BLaER1 treated with 17β-estradiol and CSF1 and Interleukin-3, amounts not matched to agents 10 nM and 100 nM (cell line): Measurements from ENCODE around the gene BICD2.
A peak's percentile ranks its signal among the peaks of the same experiment; 100 is the strongest.

ENCODE experiments used
- H3K27ac ChIP-seq, 11 experiments: shearing (Covaris generic); formaldehyde crosslinking; 2 replicates each; pipeline ENCODE4 v1.8.1; 2022
- H3K27me3 ChIP-seq, 11 experiments: shearing (Covaris generic); formaldehyde crosslinking; 2 replicates each; pipeline ENCODE4 v1.8.1; 2022
- H3K36me3 ChIP-seq, 11 experiments: shearing (Covaris generic); formaldehyde crosslinking; 2 replicates each; pipeline ENCODE4 v1.8.1; 2022
- H3K4me1 ChIP-seq, 10 experiments: shearing (Covaris generic); formaldehyde crosslinking; 2 replicates each; pipeline ENCODE4 v1.8.1; 2022
- H3K4me2 ChIP-seq, 11 experiments: shearing (Covaris generic); formaldehyde crosslinking; 2 replicates each; pipeline ENCODE4 v1.8.1; 2022
- H3K4me3 ChIP-seq, 10 experiments: shearing (Covaris generic); formaldehyde crosslinking; 2 replicates each; pipeline ENCODE4 v1.8.1; 2022
- H3K9ac ChIP-seq, 11 experiments: shearing (Covaris generic); formaldehyde crosslinking; 2 replicates each; pipeline ENCODE4 v1.8.1; 2022
- H3K9me3 ChIP-seq, 11 experiments: shearing (Covaris generic); formaldehyde crosslinking; replicated peaks in 1 of 11; 2 replicates each; pipeline ENCODE4 v1.8.1; 2022
- H4K20me1 ChIP-seq, 11 experiments: shearing (Covaris generic); formaldehyde crosslinking; 2 replicates each; pipeline ENCODE4 v1.8.1; 2022
- Cebpa-rat ChIP-seq, 11 experiments: shearing (Covaris generic); IDR thresholded peaks; 2 replicates each; pipeline ENCODE4 v1.8.1; 2022

BICD2 gene

DNA sequence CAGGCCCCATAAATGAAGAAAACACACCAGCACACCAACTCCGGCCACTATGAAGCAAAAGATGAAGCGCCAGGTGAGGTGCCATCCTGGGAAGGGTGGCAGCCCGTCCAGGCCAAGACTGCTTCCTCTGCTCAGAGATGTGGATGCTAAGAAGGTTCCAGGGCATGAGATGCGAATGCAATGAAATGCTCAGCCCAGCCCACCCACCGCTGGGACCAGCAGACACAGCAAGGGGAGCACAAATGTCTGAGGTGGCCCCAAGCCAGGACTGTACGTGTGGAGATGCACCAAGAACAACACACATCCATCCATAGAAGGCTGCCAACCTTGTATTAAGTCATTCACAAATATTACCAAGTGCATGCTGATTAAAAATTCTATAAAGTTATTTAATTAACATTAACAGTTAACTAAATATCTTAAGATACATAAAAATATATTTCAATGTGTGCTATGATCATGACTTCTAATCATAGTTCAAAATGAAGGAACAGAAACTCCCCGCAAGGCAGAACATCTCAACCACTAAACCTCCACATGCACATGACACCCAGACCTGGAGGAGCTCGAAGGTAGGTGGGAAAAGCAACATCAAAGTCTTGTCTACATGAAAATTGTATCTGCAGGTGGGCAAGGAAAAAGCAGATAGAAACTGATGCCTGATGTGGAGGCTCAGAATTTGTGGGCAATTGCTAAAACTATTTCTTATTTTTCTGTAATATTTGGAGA, 43.7 kb downstream of the BICD2 start:
- H3K4me1 ChIP-seq = peaks cover 0 to 22% (median 7%) of the 10 kb centered on the region in 10 experiments; a peak in 10 of 20 replicates
- peak overlapping the region in 1 of 11 experiments; percentile 53; a peak in 1 of 22 replicates for H3K9ac ChIP-seq
- TF ChIP-seq Cebpa-rat (IDR thresholded peaks at IDR 0.05) = no peak
- no peak overlapping the region for H3K27ac ChIP-seq
- H3K27me3 ChIP-seq = no peaks in the 10 kb centered on the region
- H4K20me1 ChIP-seq = peaks cover 61 to 100% (median 97%) of the 10 kb centered on the region in 11 experiments
- H3K36me3 ChIP-seq = peaks cover 93 to 100% (median 99%) of the 10 kb centered on the region in 11 experiments
- H3K9me3 ChIP-seq = no peaks in the 10 kb centered on the region
- peak overlapping the region in 4 of 11 experiments; percentile 20 to 39 (median 27); a peak in 5 of 22 replicates for H3K4me2 ChIP-seq
- H3K4me3 ChIP-seq = no peak overlapping the region

DNA sequence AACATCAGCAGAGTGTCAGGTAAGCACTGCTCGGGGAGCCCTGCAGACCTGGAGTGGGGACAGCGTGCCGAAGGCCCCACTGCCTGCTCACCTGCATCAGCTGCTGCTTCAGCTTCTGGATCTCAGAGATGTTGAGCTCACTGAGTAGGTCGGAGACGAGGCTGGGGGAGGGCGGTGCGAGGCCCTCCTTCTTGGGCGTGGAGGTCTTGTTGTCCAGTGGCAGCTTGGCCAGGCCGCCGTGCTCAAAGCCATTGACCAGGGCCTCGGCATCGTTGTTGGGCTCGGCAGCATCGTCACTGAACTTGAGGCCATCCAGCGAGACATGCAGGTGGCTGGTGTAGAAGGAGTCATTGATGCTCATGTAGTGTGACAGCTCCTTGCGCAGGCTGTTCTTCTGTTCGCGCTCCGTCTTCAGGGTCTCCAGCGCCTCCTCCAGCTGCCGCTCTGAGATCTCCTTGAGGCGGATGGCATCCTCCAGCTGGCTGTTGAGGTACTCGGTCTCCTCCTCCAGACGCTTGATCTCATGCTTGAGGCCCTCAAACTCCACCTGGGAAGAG, 44.3 kb downstream of the BICD2 start:
- peaks cover 0 to 22% (median 7%) of the 10 kb centered on the region in 10 experiments; a peak in 10 of 20 replicates for H3K4me1 ChIP-seq
- H3K36me3 ChIP-seq = peaks cover 93 to 100% (median 99%) of the 10 kb centered on the region in 11 experiments
- H4K20me1 ChIP-seq = peaks cover 64 to 100% (median 95%) of the 10 kb centered on the region in 11 experiments
- H3K9ac ChIP-seq = no peak overlapping the region
- H3K9me3 ChIP-seq = no peaks in the 10 kb centered on the region
- no peaks in the 10 kb centered on the region for H3K27me3 ChIP-seq
- no peak overlapping the region for H3K4me2 ChIP-seq
- no peak overlapping the region for H3K27ac ChIP-seq
- H3K4me3 ChIP-seq = no peak overlapping the region
- no peak for TF ChIP-seq Cebpa-rat (IDR thresholded peaks at IDR 0.05)

DNA sequence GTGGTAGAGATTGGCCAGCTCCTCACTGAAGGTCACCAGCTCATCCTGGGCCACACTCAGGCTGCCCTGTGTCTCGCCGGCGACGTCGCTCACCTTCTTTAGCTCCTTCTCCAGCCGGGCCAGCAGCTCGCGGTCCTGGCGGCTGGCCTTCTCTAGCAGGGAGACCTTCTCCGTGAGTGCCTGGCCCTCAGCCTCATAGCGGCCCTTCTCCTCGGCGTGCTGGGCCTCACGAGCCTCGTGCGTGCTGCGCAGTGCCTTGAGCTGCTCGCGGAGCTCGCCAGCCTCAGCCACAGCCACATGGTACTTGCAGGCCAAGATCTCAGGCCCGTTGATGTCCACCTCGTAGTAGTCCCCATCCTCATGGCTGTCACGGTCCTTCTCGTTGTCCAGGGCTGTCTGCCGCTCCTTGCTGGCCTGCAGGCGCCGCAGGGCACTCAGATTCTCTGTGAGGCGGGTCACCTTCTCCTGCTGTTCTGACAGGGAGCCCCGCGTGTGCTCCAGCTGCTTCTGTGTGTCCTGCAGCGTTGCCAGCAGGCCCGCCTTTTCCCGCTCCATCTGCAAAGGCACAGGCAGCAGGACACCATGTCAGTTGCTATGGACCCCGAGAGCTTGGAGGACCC, 45.5 kb downstream of the BICD2 start:
- Histone ChIP-seq H3K27me3 (no peaks in the 10 kb centered on the region), H3K27ac (no peak overlapping the region), H3K4me1 (peaks cover 0 to 22% (median 7%) of the 10 kb centered on the region in 10 experiments; a peak in 10 of 20 replicates), H3K4me2 (no peak overlapping the region), H3K9me3 (no peaks in the 10 kb centered on the region), H3K9ac (no peak overlapping the region), H4K20me1 (peaks cover 52 to 100% (median 88%) of the 10 kb centered on the region in 11 experiments), H3K4me3 (no peak overlapping the region), H3K36me3 (peaks cover 96 to 100% (median 99%) of the 10 kb centered on the region in 11 experiments)
- no peak for TF ChIP-seq Cebpa-rat (IDR thresholded peaks at IDR 0.05)

DNA sequence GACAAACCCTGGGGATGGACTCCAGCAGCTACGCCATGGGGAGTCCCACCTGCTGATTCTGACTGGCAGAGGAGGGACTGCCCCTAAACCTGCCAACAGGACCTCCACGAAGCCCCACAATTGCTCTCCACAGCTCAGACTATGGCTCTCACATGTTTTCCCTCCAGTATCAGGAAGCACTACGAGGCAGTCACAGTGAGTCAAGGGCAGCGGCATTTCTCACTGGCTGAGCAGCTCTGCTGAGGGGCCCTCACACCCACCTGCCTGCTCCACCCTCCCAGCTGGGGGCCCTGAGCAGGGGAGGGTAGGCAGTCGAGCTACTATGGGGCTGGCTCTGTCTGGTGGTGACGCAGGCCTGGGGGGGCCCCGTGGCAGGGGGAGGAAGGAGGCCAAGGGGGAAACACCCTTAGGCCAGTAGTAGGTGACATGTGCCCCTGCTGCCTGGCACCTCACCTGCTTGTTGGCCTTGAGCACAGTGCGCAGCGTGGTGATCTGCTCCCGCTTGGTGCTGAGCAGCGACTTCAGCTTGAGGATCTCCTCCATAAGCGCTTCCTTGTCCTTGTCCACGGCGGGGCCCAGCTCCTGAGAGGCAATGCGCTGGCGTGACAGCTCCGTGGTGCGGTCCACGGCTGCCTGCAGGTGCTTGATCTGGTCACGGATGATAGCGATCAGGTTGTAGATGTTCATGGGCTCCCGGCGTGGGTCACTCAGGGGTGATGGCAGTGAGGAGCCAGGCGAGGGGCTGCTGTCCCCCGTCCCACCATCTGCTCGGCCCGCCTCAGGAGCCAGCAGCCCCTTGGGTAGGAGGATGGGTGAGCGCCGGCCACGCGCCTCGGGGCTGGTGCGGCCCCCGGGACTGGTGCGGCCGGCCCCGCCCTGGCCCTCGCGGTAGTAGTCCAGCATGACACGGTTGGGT, 46.3 kb downstream of the BICD2 start:
- Histone ChIP-seq H4K20me1 (peaks cover 44 to 100% (median 87%) of the 10 kb centered on the region in 11 experiments; a peak in 21 of 22 replicates), H3K4me3 (no peak overlapping the region), H3K4me1 (peaks cover 0 to 22% (median 11%) of the 10 kb centered on the region in 10 experiments; a peak in 17 of 20 replicates), H3K9ac (0 out of 22 replicates have a peak overlapping the region, but pooled peaks of 1 of the 11 experiments have one; percentile 7), H3K4me2 (no peak overlapping the region), H3K27me3 (no peaks in the 10 kb centered on the region), H3K36me3 (peaks cover 98 to 100% (median 100%) of the 10 kb centered on the region in 11 experiments), H3K9me3 (no peaks in the 10 kb centered on the region), H3K27ac (no peak overlapping the region)
- no peak for TF ChIP-seq Cebpa-rat (IDR thresholded peaks at IDR 0.05)

DNA sequence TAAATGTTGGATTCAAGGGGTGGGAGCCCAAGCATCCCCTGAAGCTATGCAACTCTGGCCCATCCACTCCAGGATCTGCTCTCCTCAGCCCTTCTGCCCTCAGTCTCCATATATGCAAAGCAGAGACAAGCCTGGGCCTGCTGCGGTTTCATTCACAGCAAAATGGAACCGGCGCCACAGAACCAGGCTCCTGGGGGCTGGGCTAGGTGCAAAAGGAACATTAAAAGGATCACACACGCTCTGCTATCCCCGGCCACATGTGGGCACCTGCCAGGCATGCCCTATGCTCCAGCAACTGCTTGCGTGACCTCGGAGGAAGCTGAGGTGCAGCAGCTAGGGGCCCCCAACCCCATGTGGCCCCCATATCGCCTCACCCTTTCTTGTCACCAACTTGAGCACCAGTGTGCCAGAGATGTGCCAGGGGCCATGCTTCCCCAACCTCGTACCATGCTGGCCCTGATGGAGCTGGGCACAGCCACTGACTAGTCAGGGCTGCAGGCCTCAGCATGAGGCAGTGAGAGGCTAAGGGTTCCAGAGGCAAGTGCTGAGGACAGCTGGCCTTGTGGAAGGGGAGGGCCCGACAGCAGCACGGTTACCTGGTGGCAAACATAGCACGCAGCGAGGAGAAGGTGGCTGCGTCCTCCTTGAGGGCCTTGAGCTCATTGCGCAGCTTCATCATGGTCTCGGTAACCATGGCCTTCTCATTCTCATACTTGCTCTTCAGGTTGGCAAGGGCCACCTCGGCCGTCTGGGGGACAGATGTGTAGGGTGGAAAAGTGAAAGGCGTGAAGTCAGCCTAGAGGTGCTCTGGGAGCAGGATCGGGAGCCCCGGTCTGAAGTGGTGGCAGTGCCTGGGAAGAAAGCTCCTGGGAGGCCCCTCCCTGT, 47.2 kb downstream of the BICD2 start:
- no peak for TF ChIP-seq Cebpa-rat (IDR thresholded peaks at IDR 0.05)
- no peak overlapping the region for H3K4me2 ChIP-seq

DNA sequence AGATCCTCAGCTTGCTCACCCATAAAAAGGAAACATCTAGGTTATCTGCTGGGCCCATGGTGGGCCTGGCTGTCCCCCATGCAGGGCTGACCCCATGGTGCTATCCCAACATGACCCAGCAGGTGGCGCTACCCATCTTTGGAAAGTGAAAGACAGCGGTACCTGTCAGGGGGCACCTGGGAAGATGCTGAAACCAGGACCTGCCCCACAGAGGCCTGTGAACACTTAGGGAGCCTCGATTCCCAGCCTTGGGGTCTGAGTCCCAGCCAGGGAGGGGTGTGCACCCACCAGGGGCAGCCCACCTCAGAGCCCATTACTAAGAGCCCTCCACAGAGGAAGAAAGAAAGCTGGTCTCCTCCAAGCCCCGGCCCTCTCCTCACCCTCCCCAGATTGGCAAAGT, 48.1 kb downstream of the BICD2 start:
- no peak overlapping the region for H3K4me2 ChIP-seq
- no peak for TF ChIP-seq Cebpa-rat (IDR thresholded peaks at IDR 0.05)
- peaks cover 95 to 100% (median 99%) of the 10 kb centered on the region in 11 experiments for H3K36me3 ChIP-seq
- H3K9me3 ChIP-seq = no peaks in the 10 kb centered on the region
- no peaks in the 10 kb centered on the region for H3K27me3 ChIP-seq
- no peak overlapping the region for H3K4me3 ChIP-seq
- no peak overlapping the region for H3K9ac ChIP-seq
- H3K4me1 ChIP-seq = peaks cover 8 to 26% (median 22%) of the 10 kb centered on the region in 10 experiments; a peak in 19 of 20 replicates
- H3K27ac ChIP-seq = no peak overlapping the region
- H4K20me1 ChIP-seq = peaks cover 31 to 96% (median 75%) of the 10 kb centered on the region in 11 experiments; a peak in 20 of 22 replicates

More for the DNA sequence above, 47.2 kb downstream of the BICD2 start:
- Histone ChIP-seq H3K4me3 (no peak overlapping the region), H3K36me3 (peaks cover 97 to 100% (median 99%) of the 10 kb centered on the region in 11 experiments), H3K9ac (0 out of 22 replicates have a peak overlapping the region, but pooled peaks of 1 of the 11 experiments have one; percentile 7), H4K20me1 (peaks cover 35 to 98% (median 83%) of the 10 kb centered on the region in 11 experiments; a peak in 21 of 22 replicates), H3K27me3 (no peaks in the 10 kb centered on the region), H3K4me1 (peaks cover 0 to 26% (median 16%) of the 10 kb centered on the region in 10 experiments; a peak in 17 of 20 replicates), H3K9me3 (no peaks in the 10 kb centered on the region), H3K27ac (no peak overlapping the region)

DNA sequence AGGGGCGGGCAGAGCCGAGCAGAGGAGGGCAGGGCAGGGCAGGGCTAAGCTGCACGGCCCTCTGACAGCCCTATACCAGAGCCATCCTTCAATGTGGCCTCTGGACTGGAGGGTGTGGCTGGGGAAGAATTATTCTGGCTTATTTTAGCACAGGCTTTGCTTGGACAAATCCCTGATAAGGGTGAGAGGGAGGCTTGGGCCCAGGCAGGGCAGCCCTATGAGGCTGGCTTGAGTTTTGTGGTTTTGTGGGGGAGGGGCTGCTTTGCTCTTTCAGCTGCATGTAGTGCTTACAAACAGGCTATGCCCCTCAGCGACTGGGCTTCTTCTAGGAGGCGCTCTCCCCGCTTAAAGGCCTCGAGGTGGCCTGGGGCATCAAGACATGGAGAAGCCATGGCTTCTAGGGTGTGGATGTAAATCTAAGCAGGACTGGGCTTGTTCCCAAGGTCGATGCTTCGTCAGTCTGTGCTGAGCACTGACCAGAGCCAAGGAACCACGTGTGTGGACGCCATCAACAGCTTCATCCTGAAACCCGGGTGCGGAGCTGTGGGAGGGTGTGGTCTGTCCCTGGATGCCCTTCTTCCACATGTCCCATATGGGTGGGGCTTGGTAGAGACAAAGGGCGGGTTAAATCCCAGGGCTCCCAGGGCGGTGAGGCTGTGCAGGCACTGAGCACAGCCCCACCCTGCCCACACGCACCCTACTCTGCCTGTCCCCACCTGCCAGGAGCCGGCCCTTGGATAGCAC, 49.0 kb downstream of the BICD2 start:
- TF ChIP-seq Cebpa-rat (IDR thresholded peaks at IDR 0.05) = no peak
- Histone ChIP-seq H3K36me3 (peaks cover 93 to 100% (median 99%) of the 10 kb centered on the region in 11 experiments), H3K4me3 (no peak overlapping the region), H3K9me3 (no peaks in the 10 kb centered on the region), H3K9ac (0 out of 22 replicates have a peak overlapping the region, but pooled peaks of 1 of the 11 experiments have one; percentile 22), H4K20me1 (peaks cover 25 to 96% (median 70%) of the 10 kb centered on the region in 11 experiments; a peak in 20 of 22 replicates), H3K4me2 (no peak overlapping the region), H3K27ac (no peak overlapping the region), H3K4me1 (peaks cover 10 to 25% (median 19%) of the 10 kb centered on the region in 10 experiments; a peak in 19 of 20 replicates), H3K27me3 (no peaks in the 10 kb centered on the region)
